ENCODE measurements around the gene CREB3L2.
"Not testable (repeated sequence)": the region's sequence is repeated elsewhere in the genome, so short reads cannot be mapped to it uniquely, and the experiment has no call there.

Gene CREB3L2

GRCh38 chr7:137968339-137968738, 33.5 kb downstream of the CREB3L2 start:
- peaks cover 15% of the 10 kb centered on the region for H3K4me1 ChIP-seq (ENCODE audit: control insufficient read depth, insufficient read depth, low read length)
- H3K9ac ChIP-seq (ENCODE audit: low read length); H3K27ac ChIP-seq (ENCODE audit: low read depth, low read length); H3K9me3 ChIP-seq (ENCODE audit: control insufficient read depth, insufficient read depth, low read depth, low read length); H3K27me3 ChIP-seq (ENCODE audit: control insufficient read depth, insufficient read depth, low read length); H3K4me3 ChIP-seq (ENCODE audit: low read depth, low read length); H3K36me3 ChIP-seq (ENCODE audit: control insufficient read depth, insufficient read depth, low read length): not testable (repeated sequence)

- H3K4me1 ChIP-seq (ENCODE audit: control insufficient read depth, insufficient read depth, low read length) = peaks cover 20% of the 10 kb centered on the region
- no peak overlapping the region for H3K9ac ChIP-seq (ENCODE audit: low read length)
- no peaks in the 10 kb centered on the region for H3K27me3 ChIP-seq (ENCODE audit: control insufficient read depth, insufficient read depth, low read length)
- H3K36me3 ChIP-seq (ENCODE audit: control insufficient read depth, insufficient read depth, low read length) = no peaks in the 10 kb centered on the region; the same call in 1 of the 2 replicates
- no peak overlapping the region; the same call in 1 of the 2 replicates for H3K27ac ChIP-seq (ENCODE audit: low read depth, low read length)
- H3K4me3 ChIP-seq (ENCODE audit: low read depth, low read length) = no peak overlapping the region
- H3K9me3 ChIP-seq (ENCODE audit: control insufficient read depth, insufficient read depth, low read depth, low read length) = no peaks in the 10 kb centered on the region
Observed at GRCh38 chr7:137967143-137968018, 34.5 kb downstream of the CREB3L2 start.

- no peaks in the 10 kb centered on the region; the same call in 1 of the 2 replicates for H3K36me3 ChIP-seq (ENCODE audit: control insufficient read depth, insufficient read depth, low read length)
- no peaks in the 10 kb centered on the region for H3K9me3 ChIP-seq (ENCODE audit: control insufficient read depth, insufficient read depth, low read depth, low read length)
- H3K9ac ChIP-seq (ENCODE audit: low read length) = no peak overlapping the region
- H3K4me1 ChIP-seq (ENCODE audit: control insufficient read depth, insufficient read depth, low read length) = peaks cover 20% of the 10 kb centered on the region
- H3K4me3 ChIP-seq (ENCODE audit: low read depth, low read length) = no peak overlapping the region
- H3K27me3 ChIP-seq (ENCODE audit: control insufficient read depth, insufficient read depth, low read length) = no peaks in the 10 kb centered on the region
- H3K27ac ChIP-seq (ENCODE audit: low read depth, low read length) = no peak overlapping the region; the same call in 1 of the 2 replicates
Observed at GRCh38 chr7:137966641-137967142, 35.2 kb downstream of the CREB3L2 start.

GRCh38 chr7:137965942-137966640, 35.8 kb downstream of the CREB3L2 start:
- H3K4me3 ChIP-seq (ENCODE audit: low read depth, low read length) = no peak overlapping the region
- H3K36me3 ChIP-seq (ENCODE audit: control insufficient read depth, insufficient read depth, low read length) = no peaks in the 10 kb centered on the region; the same call in 1 of the 2 replicates
- H3K4me1 ChIP-seq (ENCODE audit: control insufficient read depth, insufficient read depth, low read length) = peaks cover 20% of the 10 kb centered on the region
- no peak overlapping the region for H3K9ac ChIP-seq (ENCODE audit: low read length)
- no peaks in the 10 kb centered on the region for H3K9me3 ChIP-seq (ENCODE audit: control insufficient read depth, insufficient read depth, low read depth, low read length)
- H3K27ac ChIP-seq (ENCODE audit: low read depth, low read length) = no peak overlapping the region
- H3K27me3 ChIP-seq (ENCODE audit: control insufficient read depth, insufficient read depth, low read length) = no peaks in the 10 kb centered on the region

- H3K9me3 ChIP-seq (ENCODE audit: control insufficient read depth, insufficient read depth, low read depth, low read length) = no peaks in the 10 kb centered on the region
- peaks cover 20% of the 10 kb centered on the region for H3K4me1 ChIP-seq (ENCODE audit: control insufficient read depth, insufficient read depth, low read length)
- no peak overlapping the region for H3K4me3 ChIP-seq (ENCODE audit: low read depth, low read length)
- no peaks in the 10 kb centered on the region; the same call in 1 of the 2 replicates for H3K36me3 ChIP-seq (ENCODE audit: control insufficient read depth, insufficient read depth, low read length)
- H3K27ac ChIP-seq (ENCODE audit: low read depth, low read length) = no peak overlapping the region
- no peak overlapping the region for H3K9ac ChIP-seq (ENCODE audit: low read length)
- no peaks in the 10 kb centered on the region for H3K27me3 ChIP-seq (ENCODE audit: control insufficient read depth, insufficient read depth, low read length)
Observed at GRCh38 chr7:137964824-137965545, 36.9 kb downstream of the CREB3L2 start.

GRCh38 chr7:137962875-137963507, 38.9 kb downstream of the CREB3L2 start:
- no peak overlapping the region for H3K27ac ChIP-seq (ENCODE audit: low read depth, low read length)

GRCh38 chr7:137962491-137962874, 39.4 kb downstream of the CREB3L2 start:
- H3K4me3 ChIP-seq (ENCODE audit: low read depth, low read length) = no peak overlapping the region
- H3K27me3 ChIP-seq (ENCODE audit: control insufficient read depth, insufficient read depth, low read length) = no peaks in the 10 kb centered on the region
- H3K9me3 ChIP-seq (ENCODE audit: control insufficient read depth, insufficient read depth, low read depth, low read length) = no peaks in the 10 kb centered on the region
- H3K27ac ChIP-seq (ENCODE audit: low read depth, low read length) = no peak overlapping the region
- H3K36me3 ChIP-seq (ENCODE audit: control insufficient read depth, insufficient read depth, low read length) = peaks cover 10% of the 10 kb centered on the region; the same call in 1 of the 2 replicates
- peaks cover 29% of the 10 kb centered on the region for H3K4me1 ChIP-seq (ENCODE audit: control insufficient read depth, insufficient read depth, low read length)
- H3K9ac ChIP-seq (ENCODE audit: low read length) = no peak overlapping the region

More at GRCh38 chr7:137962875-137963507, 38.9 kb downstream of the CREB3L2 start:
- Histone ChIP-seq H3K4me1 (ENCODE audit: control insufficient read depth, insufficient read depth, low read length) (peaks cover 30% of the 10 kb centered on the region), H3K36me3 (ENCODE audit: control insufficient read depth, insufficient read depth, low read length) (peaks cover 9% of the 10 kb centered on the region; the same call in 1 of the 2 replicates), H3K27me3 (ENCODE audit: control insufficient read depth, insufficient read depth, low read length) (no peaks in the 10 kb centered on the region), H3K9me3 (ENCODE audit: control insufficient read depth, insufficient read depth, low read depth, low read length) (no peaks in the 10 kb centered on the region), H3K9ac (ENCODE audit: low read length) (no peak overlapping the region), H3K4me3 (ENCODE audit: low read depth, low read length) (no peak overlapping the region)

- no peak overlapping the region for H3K9ac ChIP-seq (ENCODE audit: low read length)
- peaks cover 28% of the 10 kb centered on the region; the same call in 1 of the 2 replicates for H3K4me1 ChIP-seq (ENCODE audit: control insufficient read depth, insufficient read depth, low read length)
- no peak overlapping the region for H3K4me3 ChIP-seq (ENCODE audit: low read depth, low read length)
- no peaks in the 10 kb centered on the region for H3K27me3 ChIP-seq (ENCODE audit: control insufficient read depth, insufficient read depth, low read length)
- no peaks in the 10 kb centered on the region for H3K9me3 ChIP-seq (ENCODE audit: control insufficient read depth, insufficient read depth, low read depth, low read length)
- H3K27ac ChIP-seq (ENCODE audit: low read depth, low read length) = no peak overlapping the region
- H3K36me3 ChIP-seq (ENCODE audit: control insufficient read depth, insufficient read depth, low read length) = peaks cover 10% of the 10 kb centered on the region; the same call in 1 of the 2 replicates
Observed at GRCh38 chr7:137961200-137962177, 40.4 kb downstream of the CREB3L2 start.

GRCh38 chr7:137960020-137960419, 41.9 kb downstream of the CREB3L2 start:
- peaks cover 10% of the 10 kb centered on the region; the same call in 1 of the 2 replicates for H3K36me3 ChIP-seq (ENCODE audit: control insufficient read depth, insufficient read depth, low read length)
- no peak overlapping the region for H3K4me3 ChIP-seq (ENCODE audit: low read depth, low read length)
- H3K27me3 ChIP-seq (ENCODE audit: control insufficient read depth, insufficient read depth, low read length) = no peaks in the 10 kb centered on the region
- no peak overlapping the region for H3K9ac ChIP-seq (ENCODE audit: low read length)
- no peaks in the 10 kb centered on the region for H3K9me3 ChIP-seq (ENCODE audit: control insufficient read depth, insufficient read depth, low read depth, low read length)
- H3K27ac ChIP-seq (ENCODE audit: low read depth, low read length) = no peak overlapping the region
- peaks cover 38% of the 10 kb centered on the region for H3K4me1 ChIP-seq (ENCODE audit: control insufficient read depth, insufficient read depth, low read length)

Data from HUES6 (cell line).